Mesendoderm (in vitro differentiated cells): ENCODE data around the gene KLHL3.

Source experiments
- DNase-seq: peaks from one replicate; pipeline ENCODE4 v3.0.0; 2013
- H2AK5ac ChIP-seq: 2 replicates; pipeline ENCODE4 v1.6.1; 2013; ENCODE audit warnings: low read length, inconsistent platforms
- H2BK120ac ChIP-seq: 2 replicates; pipeline ENCODE4 v1.6.1; 2013; ENCODE audit warnings: low read depth, mild to moderate bottlenecking, low read length, moderate library complexity, mixed read lengths
- H2BK15ac ChIP-seq: replicated peaks from 2 replicates; pipeline ENCODE4 v1.6.1; 2013; ENCODE audit warnings: low read depth, mild to moderate bottlenecking, moderate library complexity
- H2BK5ac ChIP-seq: 2 replicates; pipeline ENCODE4 v1.6.1; 2013; ENCODE audit warnings: low read length, inconsistent platforms
- H3K18ac ChIP-seq: 2 replicates; pipeline ENCODE4 v1.6.1; 2013; ENCODE audit warnings: mild to moderate bottlenecking, low read length, mixed read lengths
- H3K23ac ChIP-seq: one replicate; pipeline ENCODE4 v1.6.1; 2013; ENCODE audit warnings: low read length
- H3K27ac ChIP-seq: 2 replicates; pipeline ENCODE4 v1.5.1; 2013; ENCODE audit warnings: low read depth, mild to moderate bottlenecking, inconsistent platforms, low read length, moderate library complexity
- H3K27me3 ChIP-seq: 2 replicates; pipeline ENCODE4 v1.6.1; 2013; ENCODE audit warnings: low read length, control low read depth, mild to moderate bottlenecking, inconsistent platforms; ENCODE audit not compliant: insufficient read depth, poor library complexity
- H3K36me3 ChIP-seq: 2 replicates; pipeline ENCODE4 v1.6.1; 2013; ENCODE audit warnings: low read length, inconsistent platforms; ENCODE audit not compliant: control insufficient read depth, insufficient read depth
- H3K4ac ChIP-seq: one replicate; pipeline ENCODE4 v1.6.1; 2013; ENCODE audit warnings: low read depth, mild to moderate bottlenecking, low read length, moderate library complexity
- H3K4me1 ChIP-seq: 2 replicates; pipeline ENCODE4 v1.6.1; 2013; ENCODE audit warnings: low read depth, low read length, inconsistent platforms; ENCODE audit not compliant: control insufficient read depth
- H3K4me2 ChIP-seq: 2 replicates; pipeline ENCODE4 v1.6.1; 2013; ENCODE audit warnings: low read length
- H3K4me3 ChIP-seq: 2 replicates; pipeline ENCODE4 v1.5.1; 2013; ENCODE audit warnings: mild to moderate bottlenecking, low read length
- H3K56ac ChIP-seq: one replicate; pipeline ENCODE4 v1.6.1; 2013; ENCODE audit warnings: low read length
- H3K79me1 ChIP-seq: 2 replicates; pipeline ENCODE4 v1.6.1; 2013; ENCODE audit warnings: low read length, inconsistent platforms
- H3K79me2 ChIP-seq: 2 replicates; pipeline ENCODE4 v1.6.1; 2013; ENCODE audit warnings: mild to moderate bottlenecking, low read length; ENCODE audit not compliant: control insufficient read depth, insufficient read depth
- H3K9ac ChIP-seq: 2 replicates; pipeline ENCODE4 v1.6.1; 2013; ENCODE audit warnings: low read length, inconsistent platforms
- H4K5ac ChIP-seq: one replicate; pipeline ENCODE4 v1.6.1; 2013; ENCODE audit warnings: low read length
- H4K8ac ChIP-seq: one replicate; pipeline ENCODE4 v1.6.1; 2013; ENCODE audit warnings: low read depth, mild to moderate bottlenecking, control low read depth, low read length, moderate library complexity
- WGBS: extraction: QIAGEN DNeasy Blood & Tissue Kit; methylation state at CpG from one replicate; pipeline ENCODE4 v1.1.7; 2013; ENCODE audit warnings: low lambda C conversion rate, missing lambda C conversion rate; ENCODE audit not compliant: insufficient coverage; ENCODE audit errors: extremely low coverage; 5-methylcytosine and 5-hydroxymethylcytosine counted together

KLHL3 gene

GRCh38 chr5:137750436-137750835 lies 14.5 kb upstream of the KLHL3 start:
- Histone ChIP-seq H3K4me2 (peak overlapping the region; percentile 4), H3K9ac (no peak overlapping the region), H3K79me2 (peaks cover 38% of the 10 kb centered on the region), H3K18ac (no peak overlapping the region), H3K23ac (no peak overlapping the region), H2BK120ac (no peak overlapping the region), H3K36me3 (peaks cover 2% of the 10 kb centered on the region), H3K79me1 (peaks cover 4% of the 10 kb centered on the region), H4K5ac (no peak overlapping the region), H2AK5ac (no peak overlapping the region), H3K4ac (no peak overlapping the region), H2BK15ac (no peak overlapping the region), H3K4me3 (no peak overlapping the region), H3K27ac (no peak overlapping the region), H3K4me1 (no peaks in the 10 kb centered on the region), H4K8ac (no peak overlapping the region), H3K27me3 (no peaks in the 10 kb centered on the region), H2BK5ac (no peak overlapping the region), H3K56ac (no peak overlapping the region)
- DNase-seq: no peak
- no CpG with 5 or more reads among the region's 1 CpG for WGBS

- H3K4ac ChIP-seq: no peak overlapping the region
- no peak overlapping the region for H2BK5ac ChIP-seq
- no peaks in the 10 kb centered on the region for H3K27me3 ChIP-seq
- peak; percentile 35 for DNase-seq
- no peak overlapping the region for H3K4me3 ChIP-seq
- H4K8ac ChIP-seq: no peak overlapping the region
- no peak overlapping the region for H2BK120ac ChIP-seq
- H2AK5ac ChIP-seq: no peak overlapping the region
- H3K9ac ChIP-seq: no peak overlapping the region
- H2BK15ac ChIP-seq: no peak overlapping the region
- H3K4me2 ChIP-seq: no peak overlapping the region
- no CpG with 5 or more reads among the region's 2 CpGs for WGBS
- peaks cover 2% of the 10 kb centered on the region for H3K36me3 ChIP-seq
- no peak overlapping the region for H3K23ac ChIP-seq
- H3K27ac ChIP-seq: no peak overlapping the region
- no peak overlapping the region for H3K18ac ChIP-seq
- no peak overlapping the region for H4K5ac ChIP-seq
- peaks cover 25% of the 10 kb centered on the region for H3K79me2 ChIP-seq
- H3K4me1 ChIP-seq: no peaks in the 10 kb centered on the region
- H3K56ac ChIP-seq: no peak overlapping the region
- H3K79me1 ChIP-seq: peaks cover 4% of the 10 kb centered on the region
Observed at GRCh38 chr5:137747848-137748247, 12.0 kb upstream of the KLHL3 start.

GRCh38 chr5:137743031-137743640 lies 7.2 kb upstream of the KLHL3 start:
- H3K79me1 ChIP-seq: no peaks in the 10 kb centered on the region
- no peak overlapping the region for H3K27ac ChIP-seq
- H2BK120ac ChIP-seq: peak overlapping the region; percentile 45
- H3K23ac ChIP-seq: no peak overlapping the region
- no CpG with 5 or more reads among the region's 4 CpGs for WGBS
- H2AK5ac ChIP-seq: no peak overlapping the region
- H3K36me3 ChIP-seq: no peaks in the 10 kb centered on the region
- no peak overlapping the region for H4K5ac ChIP-seq
- H2BK5ac ChIP-seq: no peak overlapping the region
- no peak overlapping the region for H3K9ac ChIP-seq
- peak; percentile 89 for DNase-seq
- no peak overlapping the region for H3K4me3 ChIP-seq
- no peaks in the 10 kb centered on the region for H3K4me1 ChIP-seq
- no peak overlapping the region for H3K4me2 ChIP-seq
- H3K79me2 ChIP-seq: no peaks in the 10 kb centered on the region
- H3K56ac ChIP-seq: no peak overlapping the region
- H2BK15ac ChIP-seq: no peak overlapping the region
- no peak overlapping the region for H3K18ac ChIP-seq
- no peaks in the 10 kb centered on the region for H3K27me3 ChIP-seq
- H4K8ac ChIP-seq: no peak overlapping the region
- H3K4ac ChIP-seq: no peak overlapping the region

DNA sequence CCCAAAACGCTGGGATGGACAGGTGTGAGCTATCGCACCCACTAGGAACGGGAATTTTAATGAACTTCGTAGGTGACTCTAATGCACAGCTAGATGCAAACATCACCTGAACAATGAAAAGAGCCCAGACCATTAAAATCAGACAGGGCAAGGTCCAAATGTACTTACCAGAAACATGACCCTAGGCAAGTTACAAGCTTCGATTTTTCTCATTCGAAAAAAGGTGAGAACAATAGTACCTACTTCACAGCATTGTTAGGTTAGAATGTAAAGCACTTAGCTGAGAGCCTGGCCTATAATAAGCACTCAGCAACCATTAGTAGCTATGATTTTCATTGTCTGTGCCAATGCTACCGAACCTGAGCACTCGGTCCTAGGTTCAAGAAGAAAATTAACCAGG lies 5.8 kb upstream of the KLHL3 start:
- no peak overlapping the region for H4K8ac ChIP-seq
- H3K27ac ChIP-seq: no peak overlapping the region
- H3K79me2 ChIP-seq: no peaks in the 10 kb centered on the region
- H2BK15ac ChIP-seq: no peak overlapping the region
- no peaks in the 10 kb centered on the region for H3K36me3 ChIP-seq
- no peak overlapping the region for H3K4me2 ChIP-seq
- H4K5ac ChIP-seq: no peak overlapping the region
- H2BK120ac ChIP-seq: no peak overlapping the region
- peaks cover 5% of the 10 kb centered on the region for H3K4me1 ChIP-seq
- no peak overlapping the region for H3K4ac ChIP-seq
- no peak overlapping the region for H3K18ac ChIP-seq
- no peak overlapping the region for H2BK5ac ChIP-seq
- DNase-seq: no peak
- H3K56ac ChIP-seq: no peak overlapping the region
- no peak overlapping the region for H2AK5ac ChIP-seq
- H3K79me1 ChIP-seq: no peaks in the 10 kb centered on the region
- H3K4me3 ChIP-seq: no peak overlapping the region
- WGBS: no CpG with 5 or more reads among the region's 8 CpGs
- H3K27me3 ChIP-seq: no peaks in the 10 kb centered on the region
- H3K9ac ChIP-seq: no peak overlapping the region
- no peak overlapping the region for H3K23ac ChIP-seq

- no peak overlapping the region for H3K56ac ChIP-seq
- H2BK15ac ChIP-seq: no peak overlapping the region
- no CpG with 5 or more reads among the region's 4 CpGs for WGBS
- no peak overlapping the region for H3K4me3 ChIP-seq
- no peak overlapping the region for H2BK120ac ChIP-seq
- no peaks in the 10 kb centered on the region for H3K27me3 ChIP-seq
- no peaks in the 10 kb centered on the region for H3K79me2 ChIP-seq
- no peak overlapping the region for H3K18ac ChIP-seq
- no peak overlapping the region for H4K8ac ChIP-seq
- no peaks in the 10 kb centered on the region for H3K79me1 ChIP-seq
- peaks cover 5% of the 10 kb centered on the region for H3K4me1 ChIP-seq
- H3K36me3 ChIP-seq: no peaks in the 10 kb centered on the region
- H2AK5ac ChIP-seq: no peak overlapping the region
- H4K5ac ChIP-seq: no peak overlapping the region
- H2BK5ac ChIP-seq: no peak overlapping the region
- H3K9ac ChIP-seq: no peak overlapping the region
- no peak overlapping the region for H3K23ac ChIP-seq
- no peak overlapping the region for H3K4me2 ChIP-seq
- no peak for DNase-seq
- no peak overlapping the region for H3K27ac ChIP-seq
- H3K4ac ChIP-seq: no peak overlapping the region
Observed at GRCh38 chr5:137739737-137740136, 3.8 kb upstream of the KLHL3 start.

GRCh38 chr5:137738947-137739346 lies 3.1 kb upstream of the KLHL3 start:
- no peak overlapping the region for H3K23ac ChIP-seq
- no peak overlapping the region for H3K56ac ChIP-seq
- H3K4me3 ChIP-seq: no peak overlapping the region
- no peak overlapping the region for H3K27ac ChIP-seq
- no peaks in the 10 kb centered on the region for H3K79me1 ChIP-seq
- DNase-seq: no peak
- no peaks in the 10 kb centered on the region for H3K27me3 ChIP-seq
- peaks cover 6% of the 10 kb centered on the region for H3K4me1 ChIP-seq
- H3K4me2 ChIP-seq: no peak overlapping the region
- H2BK120ac ChIP-seq: no peak overlapping the region
- H3K79me2 ChIP-seq: no peaks in the 10 kb centered on the region
- no peak overlapping the region for H4K5ac ChIP-seq
- H3K4ac ChIP-seq: no peak overlapping the region
- WGBS: no CpG with 5 or more reads among the region's 3 CpGs
- H3K36me3 ChIP-seq: no peaks in the 10 kb centered on the region
- H3K9ac ChIP-seq: no peak overlapping the region
- no peak overlapping the region for H4K8ac ChIP-seq
- H2BK5ac ChIP-seq: no peak overlapping the region
- H3K18ac ChIP-seq: no peak overlapping the region
- H2AK5ac ChIP-seq: no peak overlapping the region
- H2BK15ac ChIP-seq: no peak overlapping the region
